PC-3 (cell line): ENCODE data around the gene FPR2. TPM values are rescaled to one million over a fixed set of nuclear protein-coding genes. Genes with fewer than 3 reads are reported as not detected.
A peak's percentile ranks its signal among the peaks of the same experiment; 100 is the strongest.

Source experiments
- ATAC-seq: fragments of 200-7000 bp; cut with Tn5 transposase; 2 replicates; pipeline ENCODE4 v1.9.1; 2020; ENCODE audit warnings: mild to moderate bottlenecking, moderate library complexity
- BruUV-seq: library from RNA; stranded (reverse); fragments of 400-500 nt; replicated peaks from 2 replicates; lab custom pipeline; 2021; lab: Mats Ljungman, UMichigan
- CTCF ChIA-PET: fragments of 300-600 bp; sonication (Branson Sonifier 250); formaldehyde crosslinking; loops from one replicate; lab custom pipeline; 2022; ENCODE audit warnings: antibody characterized with exemption; lab: Charles Lee
- POLR2A ChIA-PET: fragments of 300-600 bp; sonication (Branson Sonifier 250); formaldehyde crosslinking; loops from one replicate; lab custom pipeline; 2022; ENCODE audit warnings: antibody characterized with exemption; ENCODE audit not compliant: unreplicated experiment; lab: Charles Lee
- DNase-seq: peaks from one replicate; pipeline ENCODE4 v3.0.0-alpha.2; 2015
- H2AFZ ChIP-seq: fragments of 300-600 bp; sonication (generic); 2 replicates; pipeline ENCODE4 v1.6.0; 2016; ENCODE audit warnings: antibody characterized with exemption, low read length
- H3F3A ChIP-seq: fragments of 300-600 bp; sonication (generic); one replicate; pipeline ENCODE4 v1.6.0; 2017; ENCODE audit warnings: antibody characterized with exemption, low read length, control low read depth, mild to moderate bottlenecking; ENCODE audit not compliant: unreplicated experiment
- H3K27ac ChIP-seq: fragments of 300-600 bp; sonication (generic); 2 replicates; pipeline ENCODE4 v1.5.1; 2016; ENCODE audit warnings: mild to moderate bottlenecking, low read length
- H3K27me3 ChIP-seq: fragments of 300-600 bp; sonication (generic); 2 replicates; pipeline ENCODE4 v1.6.1; 2016; ENCODE audit warnings: low read length, mixed read lengths
- H3K36me3 ChIP-seq: fragments of 300-600 bp; sonication (generic); 2 replicates; pipeline ENCODE4 v1.6.1; 2016; ENCODE audit warnings: low read depth, mixed run types, low read length, mixed read lengths
- H3K4me1 ChIP-seq: fragments of 300-600 bp; sonication (generic); 2 replicates; pipeline ENCODE4 v1.5.1; 2016; ENCODE audit warnings: low read length; ENCODE audit not compliant: insufficient read depth
- H3K4me2 ChIP-seq: fragments of 300-600 bp; sonication (generic); 2 replicates; pipeline ENCODE4 v1.6.0; 2016; ENCODE audit warnings: low read length
- H3K4me3 ChIP-seq: fragments of 300-600 bp; sonication (generic); 2 replicates; pipeline ENCODE4 v1.5.1; 2016; ENCODE audit warnings: mild to moderate bottlenecking, low read length, mixed read lengths
- H3K79me2 ChIP-seq: fragments of 300-600 bp; sonication (generic); 2 replicates; pipeline ENCODE4 v1.6.1; 2017; ENCODE audit warnings: low read length, mixed read lengths
- H3K9ac ChIP-seq: fragments of 300-600 bp; sonication (generic); 2 replicates; pipeline ENCODE4 v1.6.0; 2016; ENCODE audit warnings: mild to moderate bottlenecking, low read length
- H3K9me2 ChIP-seq: fragments of 300-600 bp; sonication (generic); replicated peaks from 2 replicates; pipeline ENCODE4 v1.6.1; 2016; ENCODE audit warnings: mixed run types, low read length, mixed read lengths
- H3K9me3 ChIP-seq: fragments of 300-600 bp; sonication (generic); 2 replicates; pipeline ENCODE4 v1.6.1; 2016; ENCODE audit warnings: low read length, mixed read lengths
- H4K20me1 ChIP-seq: fragments of 300-600 bp; sonication (generic); 2 replicates; pipeline ENCODE4 v1.6.1; 2016; ENCODE audit warnings: low read length, mixed read lengths
- EZH2 ChIP-seq: fragments of 300-600 bp; sonication (generic); IDR thresholded peaks from one replicate; pipeline ENCODE4 v1.6.1; 2017; ENCODE audit warnings: antibody characterized with exemption, mild to moderate bottlenecking, low read length; ENCODE audit not compliant: unreplicated experiment
- EZH2phosphoT487 ChIP-seq: fragments of 300-600 bp; sonication (generic); IDR thresholded peaks from 2 replicates; pipeline ENCODE4 v1.6.1; 2018; ENCODE audit warnings: mild to moderate bottlenecking, antibody characterized with exemption, low read length, borderline replicate concordance
- intact Hi-C: fragments of 100-400 bp; cut with micrococcal nuclease; formaldehyde crosslinking; loops from 2 replicates; pipeline ENCODE4 v1.9.0; 2023
- total RNA-seq: library from RNA; depleted of rRNA; stranded (reverse); fragments of >200 nt; gene quantifications from 2 replicates; pipeline ENCODE4 v1.2.3, GENCODE V29; 2014
- TF ChIP-seq, protein P1 (sequence below): fragments of 300-600 bp; sonication (generic); conservative IDR thresholded peaks from 2 replicates; pipeline ENCODE4 v1.5.1; 2017; ENCODE audit warnings: antibody characterized with exemption, low read depth, mild to moderate bottlenecking, low read length

FPR2 gene
- total RNA-seq, 1 experiment from 2014 or later: not detected

DNA sequence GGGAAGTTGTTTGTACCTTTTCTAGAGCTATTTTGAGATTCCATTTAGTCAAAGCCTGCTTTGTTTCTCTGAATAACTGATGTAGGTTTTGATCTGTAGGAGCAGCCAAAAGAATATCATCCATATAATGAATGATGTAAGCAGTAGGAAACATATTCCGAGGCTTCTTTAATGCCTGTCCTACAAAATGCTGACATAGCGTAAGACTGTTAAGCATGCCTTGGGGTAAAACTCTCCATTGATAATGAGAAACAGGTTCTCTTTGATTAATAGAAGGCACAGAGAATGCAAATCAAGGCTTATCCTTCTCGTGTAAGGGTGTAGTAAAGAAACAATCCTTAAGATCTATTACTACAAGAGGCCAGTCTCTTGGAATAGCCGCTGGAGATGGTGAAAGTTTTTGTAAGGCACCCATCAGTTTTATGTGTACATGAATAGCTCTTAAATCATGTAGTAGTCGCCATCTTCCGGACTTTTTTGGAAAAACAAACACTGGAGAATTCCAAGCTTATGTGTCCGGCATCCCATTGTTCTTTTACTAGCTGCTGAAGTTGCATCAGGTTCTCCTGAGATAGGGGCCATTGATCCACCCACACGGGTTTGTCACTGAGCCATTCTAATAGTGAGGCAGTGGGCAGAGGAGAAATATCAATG, 47.5 kb downstream of the FPR2 start:
- ChIA-PET CTCF (interaction anchor here (0.6 to 1.1 kb wide), 6 partner anchors 9 to 229 kb away, joined by 3 to 14 read pairs (median 3); no protein-coding TSS in a partner anchor), POLR2A (interaction anchor here (0.6 kb wide), 1 partner anchor 72 kb away, joined by 5 read pairs; no protein-coding TSS in a partner anchor)
- Histone ChIP-seq H2AFZ (peak overlapping the region; percentile 32), H3K4me3 (peak overlapping the region; percentile 41; the same call in 1 of the 2 replicates), H3K36me3 (no peaks in the 10 kb centered on the region), H3K9ac (peak overlapping the region; percentile 4; the same call in 1 of the 2 replicates), H3K9me3 (no peaks in the 10 kb centered on the region), H3K4me1 (peaks cover 53% of the 10 kb centered on the region), H3K9me2 (no peaks in the 10 kb centered on the region), H3K79me2 (no peaks in the 10 kb centered on the region), H3K27me3 (no peaks in the 10 kb centered on the region), H3F3A (peaks cover 4% of the 10 kb centered on the region), H3K27ac (peak overlapping the region; percentile 75), H4K20me1 (no peaks in the 10 kb centered on the region), H3K4me2 (peak overlapping the region; percentile 61)
- DNase-seq (peak; percentile 92), ATAC-seq (peak; percentile 57)
- BruUV-seq: TSS peak; percentile 53
- intact Hi-C loops: loop anchor here (1.0 kb wide), 2 partner anchors 30 to 96 kb away; no protein-coding TSS in a partner anchor
- TF ChIP-seq, protein P1, sequence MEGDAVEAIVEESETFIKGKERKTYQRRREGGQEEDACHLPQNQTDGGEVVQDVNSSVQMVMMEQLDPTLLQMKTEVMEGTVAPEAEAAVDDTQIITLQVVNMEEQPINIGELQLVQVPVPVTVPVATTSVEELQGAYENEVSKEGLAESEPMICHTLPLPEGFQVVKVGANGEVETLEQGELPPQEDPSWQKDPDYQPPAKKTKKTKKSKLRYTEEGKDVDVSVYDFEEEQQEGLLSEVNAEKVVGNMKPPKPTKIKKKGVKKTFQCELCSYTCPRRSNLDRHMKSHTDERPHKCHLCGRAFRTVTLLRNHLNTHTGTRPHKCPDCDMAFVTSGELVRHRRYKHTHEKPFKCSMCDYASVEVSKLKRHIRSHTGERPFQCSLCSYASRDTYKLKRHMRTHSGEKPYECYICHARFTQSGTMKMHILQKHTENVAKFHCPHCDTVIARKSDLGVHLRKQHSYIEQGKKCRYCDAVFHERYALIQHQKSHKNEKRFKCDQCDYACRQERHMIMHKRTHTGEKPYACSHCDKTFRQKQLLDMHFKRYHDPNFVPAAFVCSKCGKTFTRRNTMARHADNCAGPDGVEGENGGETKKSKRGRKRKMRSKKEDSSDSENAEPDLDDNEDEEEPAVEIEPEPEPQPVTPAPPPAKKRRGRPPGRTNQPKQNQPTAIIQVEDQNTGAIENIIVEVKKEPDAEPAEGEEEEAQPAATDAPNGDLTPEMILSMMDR: peak; percentile 57
- TF ChIP-seq EZH2: no peak

DNA sequence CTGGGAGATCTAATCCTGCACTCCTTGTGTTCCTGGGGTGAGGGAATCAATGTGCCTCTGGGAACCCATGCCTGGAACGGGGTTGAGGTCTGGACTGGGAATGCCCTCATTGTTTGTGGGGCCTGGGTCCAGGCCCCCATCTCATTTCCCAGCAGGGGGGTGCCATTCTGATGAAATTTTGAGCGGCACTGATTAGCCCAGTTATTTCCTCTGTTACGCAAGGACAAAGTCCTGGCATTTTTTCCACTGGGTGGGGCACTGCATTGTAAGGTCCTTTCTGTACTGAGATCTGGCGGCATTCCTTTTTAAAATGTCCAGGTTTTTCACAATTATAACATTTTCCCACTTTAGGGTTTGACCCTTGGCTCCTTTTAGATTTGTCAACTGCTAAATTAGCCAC, 48.8 kb downstream of the FPR2 start:
- no TSS peak for BruUV-seq
- Histone ChIP-seq H4K20me1 (no peaks in the 10 kb centered on the region), H3F3A (peaks cover 4% of the 10 kb centered on the region), H3K9me3 (no peaks in the 10 kb centered on the region), H3K36me3 (no peaks in the 10 kb centered on the region), H3K79me2 (no peaks in the 10 kb centered on the region), H3K9ac (no peak overlapping the region), H3K27me3 (no peaks in the 10 kb centered on the region), H3K9me2 (no peaks in the 10 kb centered on the region), H3K4me1 (peaks cover 48% of the 10 kb centered on the region), H3K4me2 (peak overlapping the region; percentile 41), H3K4me3 (no peak overlapping the region), H3K27ac (no peak overlapping the region), H2AFZ (no peak overlapping the region)
- ChIA-PET POLR2A (no interaction called here), CTCF (no interaction called here)
- intact Hi-C loops: no loop called here
- ATAC-seq: no peak
- DNase-seq: peak; percentile 51
- TF ChIP-seq, protein P1: no peak
- TF ChIP-seq EZH2phosphoT487 (no peak), EZH2 (no peak)

- no peaks in the 10 kb centered on the region for H3K27me3 ChIP-seq
- POLR2A ChIA-PET: no interaction called here
- intact Hi-C loops: no loop called here
- TF ChIP-seq, protein P1: peak; percentile 61
- TF ChIP-seq EZH2phosphoT487: no peak
- BruUV-seq: no TSS peak
- H3K4me2 ChIP-seq: peak overlapping the region; percentile 41
- peaks cover 4% of the 10 kb centered on the region for H3F3A ChIP-seq
- no peaks in the 10 kb centered on the region for H3K79me2 ChIP-seq
- H3K27ac ChIP-seq: no peak overlapping the region
- no peaks in the 10 kb centered on the region for H3K9me2 ChIP-seq
- no peaks in the 10 kb centered on the region for H3K9me3 ChIP-seq
- peaks cover 45% of the 10 kb centered on the region for H3K4me1 ChIP-seq
- H3K4me3 ChIP-seq: no peak overlapping the region
- no peak for ATAC-seq
- no peak overlapping the region for H2AFZ ChIP-seq
- H3K9ac ChIP-seq: no peak overlapping the region
- no peaks in the 10 kb centered on the region for H3K36me3 ChIP-seq
- no peaks in the 10 kb centered on the region for H4K20me1 ChIP-seq
- peak; percentile 71 for DNase-seq
- CTCF ChIA-PET: no interaction called here
Measured at GRCh38 chr19:51810223-51810622, 49.2 kb downstream of the FPR2 start.
